Stromal cell of bone marrow (primary cell): ENCODE measurements around the gene SNCAIP.

Experiments used
- DNase-seq: peaks from one replicate; pipeline ENCODE4 v3.0.0-alpha.2; 2012; ENCODE audit warnings: low read depth

The SNCAIP gene

GRCh38 chr5:122507045-122507444, 195.0 kb downstream of the SNCAIP start:
- no peak for DNase-seq

- no peak for DNase-seq
Observed at GRCh38 chr5:122507581-122507980, 195.5 kb downstream of the SNCAIP start.

GRCh38 chr5:122508623-122509022, 196.6 kb downstream of the SNCAIP start:
- DNase-seq: no peak
